NCI-H2171 (cell line): Measurements from ENCODE around the gene ZSWIM6.

Source experiments
- DNase-seq: peaks from one replicate; lab custom pipeline; 2025; lab: John Stamatoyannopoulos, UW

The ZSWIM6 gene

GRCh38 chr5:61332851-61333320 is 828 bp downstream of the ZSWIM6 start:
- no peak for DNase-seq

DNA sequence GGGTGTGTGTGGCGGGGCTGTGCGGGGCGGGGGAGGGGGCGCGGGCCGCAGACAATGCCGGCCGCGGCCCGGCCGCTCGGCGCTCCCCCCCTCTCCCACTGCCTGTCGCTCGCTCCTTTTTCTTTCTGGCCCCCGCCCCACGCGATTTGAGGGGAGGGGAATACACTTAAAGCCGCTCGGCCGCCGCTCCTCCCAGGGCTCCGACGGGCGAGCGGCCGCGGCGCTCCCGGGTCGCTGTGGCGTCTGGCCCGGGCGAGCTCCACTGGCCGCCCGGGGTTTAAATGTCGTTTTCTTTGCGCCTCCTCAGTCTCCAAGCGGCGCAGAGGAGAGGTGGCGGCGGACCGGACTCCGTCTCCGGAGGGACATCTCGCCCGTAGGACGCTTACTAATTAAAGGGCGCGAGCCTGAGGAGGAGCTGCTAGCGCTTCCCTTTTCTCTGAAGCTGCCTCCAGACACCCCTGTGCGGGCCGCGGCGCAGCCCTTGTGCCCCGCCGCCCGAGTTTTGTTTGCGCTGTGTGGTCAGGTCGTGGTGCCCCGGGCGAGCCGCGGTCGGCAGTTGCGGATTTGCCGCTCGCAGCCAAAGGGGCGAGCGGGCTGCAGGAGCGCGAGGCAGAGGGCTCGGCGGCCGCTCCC is 1.4 kb downstream of the ZSWIM6 start:
- DNase-seq = no peak

DNA sequence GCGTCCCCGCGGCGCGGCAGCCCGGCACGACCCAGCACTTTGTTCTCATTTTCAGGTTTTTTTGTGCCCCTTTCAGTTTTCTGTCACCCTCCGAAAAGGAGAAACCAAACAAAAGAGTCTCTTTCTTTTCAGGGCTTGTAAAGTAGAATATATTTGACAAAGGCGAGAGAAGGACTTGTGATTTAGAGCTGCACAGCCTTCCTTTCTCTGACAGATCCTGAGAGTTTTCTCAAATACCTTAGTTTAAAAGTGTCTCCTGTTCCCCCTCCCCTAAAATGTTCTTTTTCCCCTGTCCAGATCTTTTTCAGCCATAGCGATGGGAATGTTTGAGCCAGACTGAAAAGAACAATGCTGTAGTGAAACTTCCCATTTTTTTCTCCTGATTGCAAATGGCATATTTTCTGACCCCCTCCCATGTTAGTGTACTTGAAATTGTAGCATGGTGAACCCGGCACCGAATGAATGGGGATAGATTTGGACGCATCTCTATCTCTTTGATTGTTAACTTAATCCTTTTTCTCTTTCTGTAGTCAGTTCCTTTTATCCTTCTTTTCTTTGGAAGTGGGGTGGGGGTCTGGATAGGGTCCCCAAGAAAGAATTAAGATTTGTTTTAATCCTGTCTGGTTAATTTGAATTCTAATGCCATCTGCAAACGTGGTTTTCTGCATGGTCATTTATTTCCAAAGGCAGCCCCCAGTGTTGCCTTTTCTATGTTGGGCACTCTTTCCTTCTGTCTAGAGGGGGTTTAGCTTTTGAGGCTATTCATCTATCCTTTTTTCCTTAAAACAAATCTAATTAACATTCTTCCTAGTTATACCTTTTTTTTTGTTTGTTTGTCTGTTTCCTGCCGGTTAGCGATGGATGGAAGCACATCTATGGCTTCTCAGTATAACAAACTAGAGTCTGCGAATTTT is 2.2 kb downstream of the ZSWIM6 start:
- no peak for DNase-seq

DNA sequence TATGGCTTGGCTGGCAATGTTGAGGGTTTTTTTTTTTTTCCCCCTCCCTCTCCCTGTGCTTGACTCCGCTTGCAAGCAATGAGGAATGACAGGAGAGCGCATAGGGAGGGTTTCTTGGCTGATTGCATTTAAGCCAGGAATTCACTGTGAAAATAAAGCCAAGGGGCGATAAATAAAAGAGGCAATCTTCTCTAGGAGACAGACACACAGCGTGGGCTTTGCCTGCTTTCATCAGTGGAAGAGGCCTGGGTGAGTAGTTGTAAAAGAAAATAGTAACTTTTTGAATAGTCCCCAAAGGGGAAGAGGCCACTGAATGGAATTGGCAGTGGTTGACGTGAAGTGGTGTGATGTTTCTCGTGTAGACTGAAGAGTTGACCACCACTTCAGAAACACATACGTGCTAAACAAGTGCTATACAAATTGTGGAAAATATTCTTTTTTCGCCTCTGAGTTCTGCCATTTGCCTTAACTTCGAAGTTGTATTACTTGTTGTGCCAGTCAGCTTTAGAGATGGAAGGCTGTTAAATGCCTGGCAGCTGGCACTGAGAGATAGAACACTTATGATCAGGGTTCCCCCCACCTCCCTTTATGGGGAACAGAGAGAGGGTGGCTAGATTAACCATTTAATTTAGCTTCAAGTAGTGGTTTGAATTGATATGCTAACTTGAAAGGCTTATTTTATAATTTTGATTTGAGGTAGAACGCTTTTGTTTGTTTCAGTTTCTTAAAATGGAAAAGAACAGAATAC is 3.0 kb downstream of the ZSWIM6 start:
- no peak for DNase-seq

DNA sequence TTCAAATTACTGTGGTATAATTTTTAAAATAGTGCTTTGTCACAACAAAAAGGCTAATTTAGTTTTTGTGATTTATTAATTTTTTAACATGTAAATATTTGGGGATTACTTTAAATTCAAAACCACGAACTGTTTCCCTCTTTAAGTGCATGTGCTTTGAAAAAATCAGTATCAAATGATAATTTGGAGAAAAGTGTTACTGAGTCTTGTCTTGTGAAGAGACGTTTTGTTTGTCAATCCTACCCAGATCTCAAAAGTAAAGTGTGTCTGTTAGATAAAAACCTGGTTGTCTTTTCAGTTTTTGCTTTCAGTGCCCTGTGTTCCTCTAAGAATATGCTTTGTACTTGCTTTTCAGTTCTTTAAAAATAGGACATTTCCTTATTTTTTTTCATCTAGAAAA is 7.7 kb downstream of the ZSWIM6 start:
- no peak for DNase-seq

DNA sequence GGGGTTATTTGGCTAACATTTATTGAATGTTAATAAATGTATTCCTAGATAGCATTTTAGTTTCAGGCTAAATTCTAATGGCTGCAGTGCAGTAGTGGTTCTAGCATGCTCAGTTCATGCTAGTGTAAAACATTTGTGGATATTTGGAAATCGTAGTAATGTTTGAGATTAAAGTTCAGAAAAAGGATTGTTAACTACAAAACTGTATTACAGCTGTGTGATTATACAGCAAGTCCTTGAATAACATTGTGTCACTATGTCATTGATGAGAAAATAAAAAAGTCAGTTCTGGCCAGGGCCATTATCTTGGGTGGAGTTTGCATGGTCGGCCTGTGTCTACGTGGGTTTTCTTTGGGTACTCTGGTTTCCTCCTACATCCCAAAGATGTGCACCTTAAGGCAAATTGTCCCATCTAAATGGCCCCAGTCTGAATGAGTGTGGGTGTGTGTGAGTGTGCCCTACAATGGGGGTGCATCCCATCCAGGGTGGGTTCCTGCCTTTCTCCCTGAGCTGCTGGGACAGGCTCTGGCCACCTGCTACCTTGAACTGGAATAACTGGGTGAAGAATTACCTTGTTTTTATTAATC is 8.8 kb downstream of the ZSWIM6 start:
- no peak for DNase-seq

DNA sequence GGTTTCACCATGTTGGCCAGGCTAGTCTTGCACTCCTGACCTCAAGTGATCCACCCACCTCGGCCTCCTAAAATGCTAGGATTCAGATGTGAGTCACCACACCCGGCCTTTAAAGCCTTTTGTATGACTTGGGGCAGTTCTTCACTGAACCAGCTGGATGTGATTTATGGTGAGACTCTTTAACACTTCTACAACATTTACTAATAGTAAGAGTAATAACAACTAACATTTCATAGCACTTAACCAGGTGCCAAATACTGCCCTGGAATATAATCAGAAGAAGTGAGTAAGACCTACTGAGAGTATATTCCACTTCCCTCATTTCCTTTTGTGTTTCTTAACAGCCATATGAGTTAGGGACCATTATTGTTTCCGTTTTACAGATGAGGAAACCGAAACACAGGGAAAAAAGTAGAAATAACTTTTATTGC is 10.0 kb downstream of the ZSWIM6 start:
- DNase-seq = no peak

DNA sequence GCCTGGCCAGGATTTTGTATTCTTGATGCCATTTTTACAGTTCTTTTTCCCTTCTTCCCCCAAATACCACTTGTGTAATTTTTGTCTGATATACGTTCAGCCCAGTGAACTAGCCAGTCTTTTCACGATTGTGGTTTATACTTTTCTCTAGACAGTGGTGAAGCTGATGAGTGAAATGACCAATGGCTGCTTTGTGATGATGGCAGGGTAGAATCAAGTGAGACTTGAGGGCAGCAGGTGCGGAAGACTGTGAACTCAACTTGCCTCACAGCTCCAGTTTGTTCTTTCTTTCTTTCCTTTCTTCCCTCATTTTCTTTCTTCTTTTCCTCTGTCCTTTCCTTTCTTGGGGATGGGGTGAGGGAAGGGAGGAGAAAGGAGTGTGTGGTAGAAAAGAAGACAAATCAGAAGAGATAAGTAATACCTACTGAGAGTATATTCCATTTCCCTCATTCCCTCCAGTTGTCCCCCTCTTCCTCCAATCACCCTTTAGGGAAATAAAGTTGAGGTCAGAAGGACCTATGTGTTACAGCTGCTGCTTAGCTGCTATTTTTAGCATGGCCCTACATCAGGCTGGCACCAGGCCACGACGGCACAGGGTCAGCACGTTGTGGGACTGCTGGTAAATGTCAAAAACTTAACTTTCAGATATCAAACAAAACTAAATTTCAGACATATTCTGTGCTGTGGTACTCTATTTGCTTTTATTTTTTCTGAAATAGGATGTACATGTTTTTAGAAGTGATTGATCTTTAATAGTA is 12.3 kb downstream of the ZSWIM6 start:
- no peak for DNase-seq

DNA sequence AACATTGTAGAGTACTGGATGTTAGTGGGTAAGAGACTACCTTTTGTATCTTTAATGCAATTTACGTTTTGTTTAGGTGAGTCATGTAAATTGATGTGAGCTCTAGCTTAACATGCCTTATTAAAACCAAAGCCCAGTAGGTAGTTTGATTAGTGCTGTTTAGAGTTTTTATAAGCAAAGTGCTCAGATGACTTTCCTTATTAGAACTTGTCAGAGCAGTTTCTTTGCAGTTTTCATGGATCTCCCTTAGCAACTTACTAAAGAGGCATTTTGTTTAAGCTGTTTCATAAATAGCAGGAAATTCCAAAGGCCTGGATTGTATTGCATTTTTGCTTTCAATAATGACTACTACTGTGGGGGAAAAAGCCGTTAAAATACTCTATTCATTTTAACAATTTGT is 14.5 kb downstream of the ZSWIM6 start:
- DNase-seq = no peak

GRCh38 chr5:61347080-61347479 is 15.0 kb downstream of the ZSWIM6 start:
- no peak for DNase-seq

- no peak for DNase-seq
Observed at GRCh38 chr5:61348447-61348846, 16.4 kb downstream of the ZSWIM6 start.

GRCh38 chr5:61349935-61350334 is 17.9 kb downstream of the ZSWIM6 start:
- DNase-seq = no peak

- no peak for DNase-seq
Observed at GRCh38 chr5:61350535-61350934, 18.5 kb downstream of the ZSWIM6 start.

DNA sequence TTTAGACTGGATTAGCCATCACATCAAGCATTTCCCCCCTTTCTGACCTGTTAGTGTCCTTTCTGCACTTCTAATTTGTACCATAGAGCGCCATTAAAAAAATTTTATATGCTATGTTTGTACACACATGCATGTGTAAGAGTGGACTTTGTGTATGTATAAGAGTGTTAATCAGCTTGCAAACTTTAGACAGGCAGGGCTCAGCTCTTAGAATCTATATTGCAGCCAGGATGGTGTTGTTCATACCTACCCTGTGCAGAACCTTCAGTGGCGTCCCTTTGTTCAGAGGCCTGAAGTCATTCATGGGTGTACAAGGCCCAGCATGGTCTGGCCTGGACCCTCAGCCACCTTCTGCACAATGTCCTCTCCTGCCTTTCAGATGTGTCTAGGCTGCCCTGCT is 19.7 kb downstream of the ZSWIM6 start:
- DNase-seq = no peak

DNA sequence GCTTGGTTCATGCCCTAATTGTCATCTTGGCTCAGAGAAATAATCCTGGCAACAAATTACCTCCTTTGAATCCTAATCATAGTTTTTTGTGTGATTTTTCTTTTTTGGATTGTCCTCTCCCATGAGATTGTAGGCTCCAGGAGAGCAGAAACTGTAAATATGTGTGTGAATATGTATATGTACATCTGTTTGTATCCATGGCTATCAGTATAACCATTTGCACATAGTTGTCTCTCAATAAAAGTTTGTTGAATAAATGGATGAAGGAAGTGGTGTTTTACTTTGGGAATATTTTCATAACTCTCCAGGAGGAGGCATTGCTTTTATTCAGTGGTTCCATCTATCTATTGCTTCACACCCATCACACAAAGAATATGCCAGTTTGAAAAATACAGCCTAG is 20.1 kb downstream of the ZSWIM6 start:
- DNase-seq = no peak

- no peak for DNase-seq
Observed at GRCh38 chr5:61352612-61353156, 20.6 kb downstream of the ZSWIM6 start.

DNA sequence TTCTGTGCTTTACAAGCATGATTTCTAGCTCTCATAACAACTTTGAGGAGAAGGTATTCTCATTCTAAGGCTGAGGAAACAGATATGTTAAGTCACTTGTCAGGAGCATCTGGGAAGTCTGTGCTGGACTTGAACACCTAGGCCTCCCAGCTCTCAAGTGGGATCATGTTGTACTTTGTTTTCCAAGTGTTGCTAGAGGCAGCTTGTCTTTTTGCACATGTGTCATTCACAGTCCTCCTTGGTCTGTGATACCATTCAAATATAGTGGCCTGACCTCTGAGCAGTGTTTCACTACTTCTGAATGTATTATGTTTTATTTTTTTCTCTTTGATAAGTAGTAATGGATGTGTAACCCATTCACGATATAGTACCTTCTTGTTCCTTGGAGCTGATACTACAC is 21.2 kb downstream of the ZSWIM6 start:
- DNase-seq = no peak

DNA sequence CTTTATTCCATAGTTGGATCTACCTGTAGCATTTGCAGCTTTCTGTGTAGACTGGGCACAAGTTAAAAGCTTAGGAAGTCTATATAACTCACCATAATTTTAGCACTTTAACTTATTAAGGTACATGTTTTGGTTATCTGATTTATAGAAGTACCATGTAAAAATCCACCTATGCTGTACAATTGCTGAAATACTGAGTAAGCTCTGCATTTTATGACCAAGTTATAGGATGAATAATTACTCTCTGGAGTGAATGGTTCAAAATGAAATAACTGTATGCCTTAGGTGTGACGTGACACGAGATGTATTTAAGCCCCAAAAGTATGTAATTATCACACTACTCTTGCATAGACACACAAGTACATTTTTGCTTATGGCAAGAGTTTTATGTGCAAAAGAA is 22.1 kb downstream of the ZSWIM6 start:
- DNase-seq = no peak

DNA sequence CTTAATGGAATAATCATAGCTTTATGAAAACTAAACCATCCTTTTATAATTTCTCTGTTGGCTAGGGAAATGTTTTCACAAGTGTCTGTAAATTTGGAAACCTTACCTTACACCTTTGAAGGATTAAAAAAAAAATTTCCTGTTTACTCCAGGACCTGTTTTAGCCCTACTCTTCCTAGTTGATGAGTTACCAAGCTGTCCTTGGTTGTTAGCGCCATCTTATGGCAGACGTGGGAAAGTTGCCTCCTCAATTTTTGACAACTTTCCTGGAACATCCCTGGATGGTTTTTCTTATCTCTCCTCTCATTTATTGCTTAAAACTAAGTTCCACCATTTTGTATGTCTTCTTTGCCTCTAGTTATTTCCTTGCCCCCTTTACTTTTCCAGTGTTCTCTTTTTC is 25.7 kb downstream of the ZSWIM6 start:
- no peak for DNase-seq

GRCh38 chr5:61362796-61363368 is 30.8 kb downstream of the ZSWIM6 start:
- no peak for DNase-seq
